Fibroblast of skin of abdomen (primary cell): ENCODE results near the gene DNAL1. TPM values are rescaled to one million over a fixed set of nuclear protein-coding genes. Genes with fewer than 3 reads are reported as not detected.
"Not testable (repeated sequence)": the region's sequence is repeated elsewhere in the genome, so short reads cannot be mapped to it uniquely, and the experiment has no call there.

Experiments
- DNase-seq: peaks from one replicate; pipeline ENCODE4 v3.0.0-alpha.2; 2013
- polyA plus RNA-seq, 2 experiments: library from polyadenylated mRNA; unstranded; fragments of 120-200 nt; gene quantifications; one replicate each; pipeline ENCODE4 v1.2.1, GENCODE V29; 2013; ENCODE audit not compliant: insufficient read length in 2 of 2

DNAL1 gene
- polyA plus RNA-seq (2013, experiment 1 of 2; ENCODE audit: insufficient read length) = 9.3 TPM
- polyA plus RNA-seq (2013, experiment 2 of 2; ENCODE audit: insufficient read length) = 8.5 TPM

GRCh38 chr14:73644531-73645247, at the start of gene DNAL1:
Gene DNAL1, plus strand, starts transcription at chr14:73644986. Its CDS starts 54 bp downstream, at chr14:73645040.
- peak; percentile 90 for DNase-seq

- DNase-seq = no peak
Observed at GRCh38 chr14:73599499-73599898, 45.3 kb upstream of the DNAL1 start.

GRCh38 chr14:73602994-73603393, 41.8 kb upstream of the DNAL1 start:
- no peak for DNase-seq

GRCh38 chr14:73606271-73606670, 38.5 kb upstream of the DNAL1 start:
- DNase-seq = no peak

- no peak for DNase-seq
Observed at GRCh38 chr14:73607241-73607640, 37.5 kb upstream of the DNAL1 start.

- DNase-seq = peak; percentile 28
Observed at GRCh38 chr14:73610687-73611086, 34.1 kb upstream of the DNAL1 start.

- DNase-seq = peak; percentile 62
Observed at GRCh38 chr14:73612339-73613045, 32.3 kb upstream of the DNAL1 start, which contains the start of gene ACOT6. Gene ACOT6, plus strand, starts transcription at chr14:73612517. Its CDS starts 55 bp downstream, at chr14:73612572.

GRCh38 chr14:73613046-73613383, 31.8 kb upstream of the DNAL1 start:
- DNase-seq = no peak

GRCh38 chr14:73613419-73613963, 31.3 kb upstream of the DNAL1 start:
- no peak for DNase-seq

GRCh38 chr14:73616831-73617230, 28.0 kb upstream of the DNAL1 start:
- DNase-seq = no peak

- DNase-seq = no peak
Observed at GRCh38 chr14:73619524-73619923, 25.3 kb upstream of the DNAL1 start.

GRCh38 chr14:73620268-73620667, 24.5 kb upstream of the DNAL1 start:
- no peak for DNase-seq

- DNase-seq = no peak
Observed at GRCh38 chr14:73623504-73624054, 21.2 kb upstream of the DNAL1 start.

- no peak for DNase-seq
Observed at GRCh38 chr14:73625706-73626105, 19.1 kb upstream of the DNAL1 start.

- no peak for DNase-seq
Observed at GRCh38 chr14:73627151-73627558, 17.6 kb upstream of the DNAL1 start.

GRCh38 chr14:73630009-73630780, 14.6 kb upstream of the DNAL1 start:
- no peak for DNase-seq

GRCh38 chr14:73633116-73634010, 11.4 kb upstream of the DNAL1 start:
- DNase-seq = peak; percentile 66

- no peak for DNase-seq
Observed at GRCh38 chr14:73634011-73634833, 10.6 kb upstream of the DNAL1 start.

- DNase-seq = not testable (repeated sequence)
Observed at GRCh38 chr14:73636355-73636754, 8.4 kb upstream of the DNAL1 start.

- DNase-seq = no peak
Observed at GRCh38 chr14:73637830-73638229, 7.0 kb upstream of the DNAL1 start.
